Measurements from ENCODE around the gene ARMS2. TPM values are rescaled to one million over a fixed set of nuclear protein-coding genes. Genes with fewer than 3 reads are reported as not detected.

The ARMS2 gene
- total RNA-seq, 1 donor from 2014 or later = not detected

GRCh38 chr10:122448600-122448999 lies 5.9 kb upstream of the ARMS2 start:
- ATAC-seq (no peak), DNase-seq (ENCODE audit: missing footprints) (no peak)
- intact Hi-C loops (cut with DNase I) = no loop called here

GRCh38 chr10:122449153-122449552 lies 5.3 kb upstream of the ARMS2 start:
- no peak for ATAC-seq
- no peak for DNase-seq (ENCODE audit: missing footprints)
- intact Hi-C loops (cut with DNase I) = no loop called here

GRCh38 chr10:122450353-122450990 lies 4.0 kb upstream of the ARMS2 start:
- intact Hi-C loops (cut with DNase I) = no loop called here
- DNase-seq (ENCODE audit: missing footprints) (no peak), ATAC-seq (no peak)

GRCh38 chr10:122454071-122454470 lies 382 bp upstream of the ARMS2 start:
- intact Hi-C loops (cut with DNase I) = no loop called here
- ATAC-seq = no peak

GRCh38 chr10:122455376-122456079 lies 1.1 kb downstream of the ARMS2 start:
- no peak for DNase-seq (ENCODE audit: missing footprints)
- intact Hi-C loops (cut with DNase I) = no loop called here
- ATAC-seq = no peak

More at GRCh38 chr10:122454071-122454470, 382 bp upstream of the ARMS2 start:
- DNase-seq (ENCODE audit: missing footprints) = no peak

- ATAC-seq = no peak
- intact Hi-C loops (cut with DNase I) = no loop called here
- no peak for DNase-seq (ENCODE audit: missing footprints)
Observed at GRCh38 chr10:122457934-122458333, 3.5 kb downstream of the ARMS2 start.

GRCh38 chr10:122458693-122459092 lies 4.2 kb downstream of the ARMS2 start:
- no peak for DNase-seq (ENCODE audit: missing footprints)
- no peak for ATAC-seq
- intact Hi-C loops (cut with DNase I) = no loop called here

GRCh38 chr10:122459561-122460273 lies 5.3 kb downstream of the ARMS2 start:
- DNase-seq (ENCODE audit: missing footprints) = peak; percentile 57
- intact Hi-C loops (cut with DNase I) = loop anchor here (5.0 kb wide), 1 partner anchor 108 kb away; no protein-coding TSS in a partner anchor
- ATAC-seq = no peak

GRCh38 chr10:122460891-122461293 lies 6.4 kb downstream of the ARMS2 start:
- ATAC-seq = no peak
- DNase-seq (ENCODE audit: missing footprints) = peak; percentile 69
- intact Hi-C loops (cut with DNase I) = loop anchor here (5.0 kb wide), 1 partner anchor 106 kb away; no protein-coding TSS in a partner anchor

GRCh38 chr10:122461367-122461728 lies 6.9 kb downstream of the ARMS2 start, which contains the start of gene HTRA1:
Gene HTRA1, plus strand, starts transcription at chr10:122461553. Its CDS starts 100 bp downstream, at chr10:122461653.
- DNase-seq (ENCODE audit: missing footprints) (peak; percentile 91), ATAC-seq (peak; percentile 83)
- intact Hi-C loops (cut with DNase I) = loop anchor here (5.0 kb wide), 1 partner anchor 106 kb away; no protein-coding TSS in a partner anchor

GRCh38 chr10:122461729-122462532 lies 7.5 kb downstream of the ARMS2 start:
- intact Hi-C loops (cut with DNase I) = loop anchor here (5.0 kb wide), 1 partner anchor 105 kb away; no protein-coding TSS in a partner anchor
- DNase-seq (ENCODE audit: missing footprints) = peak; percentile 64
- no peak for ATAC-seq

- peak; percentile 78 for DNase-seq (ENCODE audit: missing footprints)
- peak; percentile 50 for ATAC-seq
- intact Hi-C loops (cut with DNase I) = loop anchor here (5.0 kb wide), 1 partner anchor 105 kb away; no protein-coding TSS in a partner anchor
Observed at GRCh38 chr10:122462533-122463465, 8.3 kb downstream of the ARMS2 start.

GRCh38 chr10:122463466-122464249 lies 9.2 kb downstream of the ARMS2 start:
- intact Hi-C loops (cut with DNase I) = loop anchor here (2.0 to 5.0 kb wide), 2 partner anchors 41 to 104 kb away; no protein-coding TSS in a partner anchor
- no peak for ATAC-seq
- DNase-seq (ENCODE audit: missing footprints) = no peak

- ATAC-seq (no peak), DNase-seq (ENCODE audit: missing footprints) (no peak)
- intact Hi-C loops (cut with DNase I) = loop anchor here (2.0 to 5.0 kb wide), 2 partner anchors 41 to 103 kb away; no protein-coding TSS in a partner anchor
Observed at GRCh38 chr10:122464250-122464510, 9.7 kb downstream of the ARMS2 start.

- ATAC-seq (no peak), DNase-seq (ENCODE audit: missing footprints) (peak; percentile 73)
- intact Hi-C loops (cut with DNase I) = loop anchor here (2.0 to 5.0 kb wide), 2 partner anchors 40 to 103 kb away; no protein-coding TSS in a partner anchor
Observed at GRCh38 chr10:122464586-122464985, 10.1 kb downstream of the ARMS2 start.

GRCh38 chr10:122465401-122466040 lies 11.1 kb downstream of the ARMS2 start:
- intact Hi-C loops (cut with DNase I) = loop anchor here (2.0 kb wide), 1 partner anchor 39 kb away; no protein-coding TSS in a partner anchor
- no peak for DNase-seq (ENCODE audit: missing footprints)
- no peak for ATAC-seq
